ENCODE measurements around the gene SYT1. TPM values are rescaled to one million over a fixed set of nuclear protein-coding genes. Genes with fewer than 3 reads are reported as not detected.

The SYT1 gene
- total RNA-seq, 3 donors from 2014 or later, result 1.4 to 11.8 (median 2.0) TPM

GRCh38 chr12:79156846-79157463, 292.4 kb downstream of the SYT1 start:
- no peak for ATAC-seq
- Histone ChIP-seq H3K9me3 (no peaks in the 10 kb centered on the region), H3K4me1 (ENCODE audit: low read depth) (no peaks in the 10 kb centered on the region), H3K36me3 (ENCODE audit: low read depth) (no peaks in the 10 kb centered on the region), H3K4me3 (no peak overlapping the region)
- no peak for TF ChIP-seq CTCF (IDR thresholded peaks at IDR 0.05)
- no peak for DNase-seq
- intact Hi-C loops (cut with DNase I, micrococcal nuclease), result no loop called here

- Histone ChIP-seq H3K36me3 (ENCODE audit: low read depth) (no peaks in the 10 kb centered on the region), H3K4me1 (ENCODE audit: low read depth) (no peaks in the 10 kb centered on the region), H3K4me3 (no peak overlapping the region), H3K9me3 (no peaks in the 10 kb centered on the region)
- ATAC-seq (no peak), DNase-seq (no peak)
- intact Hi-C loops (cut with DNase I, micrococcal nuclease), result no loop called here
- TF ChIP-seq CTCF (IDR thresholded peaks at IDR 0.05), result no peak
Observed at GRCh38 chr12:79161249-79161934, 296.8 kb downstream of the SYT1 start.

GRCh38 chr12:79162147-79162772, 297.7 kb downstream of the SYT1 start:
- intact Hi-C loops (cut with DNase I, micrococcal nuclease), result no loop called here
- no peak for ATAC-seq

GRCh38 chr12:79162948-79163347, 298.4 kb downstream of the SYT1 start:
- DNase-seq, result no peak
- Histone ChIP-seq H3K36me3 (ENCODE audit: low read depth) (no peaks in the 10 kb centered on the region), H3K9me3 (no peaks in the 10 kb centered on the region), H3K4me3 (no peak overlapping the region), H3K4me1 (ENCODE audit: low read depth) (no peaks in the 10 kb centered on the region)
- no peak for TF ChIP-seq CTCF (IDR thresholded peaks at IDR 0.05)
- intact Hi-C loops (cut with DNase I, micrococcal nuclease), result no loop called here
- ATAC-seq, result no peak

More at GRCh38 chr12:79162147-79162772, 297.7 kb downstream of the SYT1 start:
- Histone ChIP-seq H3K4me1 (ENCODE audit: low read depth) (no peaks in the 10 kb centered on the region), H3K4me3 (no peak overlapping the region), H3K9me3 (no peaks in the 10 kb centered on the region), H3K36me3 (ENCODE audit: low read depth) (no peaks in the 10 kb centered on the region)
- no peak for TF ChIP-seq CTCF (IDR thresholded peaks at IDR 0.05)
- DNase-seq, result no peak

GRCh38 chr12:79164890-79165289, 300.3 kb downstream of the SYT1 start:
- intact Hi-C loops (cut with DNase I, micrococcal nuclease), result no loop called here
- Histone ChIP-seq H3K36me3 (ENCODE audit: low read depth) (no peaks in the 10 kb centered on the region), H3K4me1 (ENCODE audit: low read depth) (no peaks in the 10 kb centered on the region), H3K4me3 (no peak overlapping the region), H3K9me3 (no peaks in the 10 kb centered on the region)
- DNase-seq, result no peak
- no peak for TF ChIP-seq CTCF (IDR thresholded peaks at IDR 0.05)
- no peak for ATAC-seq
